Naive thymus-derived CD4-positive, alpha-beta T cell (primary cell): Measurements from ENCODE around the gene B3GNT8. TPM values are rescaled to one million over a fixed set of nuclear protein-coding genes. Genes with fewer than 3 reads are reported as not detected.
"Not testable (repeated sequence)": the region's sequence is repeated elsewhere in the genome, so short reads cannot be mapped to it uniquely, and the experiment has no call there.

Experiments used
- ATAC-seq: fragments of 150-1000 bp; cut with Tn5 transposase; 2 replicates; pipeline ENCODE4 v1.10.0; 2021; ENCODE audit warnings: mild to moderate bottlenecking, moderate library complexity
- CTCF ChIA-PET: fragments of 350-600 bp; sonication (Branson Sonifier 250); formaldehyde crosslinking; loops from one replicate; lab custom pipeline; 2021; ENCODE audit warnings: antibody characterized with exemption; lab: Charles Lee
- POLR2A ChIA-PET: fragments of 350-600 bp; sonication (Branson Sonifier 250); formaldehyde crosslinking; loops from one replicate; lab custom pipeline; 2021; ENCODE audit warnings: antibody characterized with exemption, inconsistent platforms; lab: Charles Lee
- DNase-seq, 9 donors: peaks; one replicate each; pipeline versions ENCODE4 v3.0.0 to v3.0.0-alpha.2; 2020 to 2022; ENCODE audit warnings: mixed read lengths in 1 of 9
- H3K27ac ChIP-seq: one replicate; pipeline ENCODE4 v1.7.0; 2013; ENCODE audit warnings: mild to moderate bottlenecking, low read depth, low read length, moderate library complexity
- H3K27me3 ChIP-seq, 2 donors: one replicate each; pipeline ENCODE4 v1.7.0; 2013; ENCODE audit warnings: low read length in 2 of 2, mild to moderate bottlenecking in 2 of 2, moderate library complexity in 2 of 2; ENCODE audit not compliant: control insufficient read depth in 2 of 2, insufficient read depth in 2 of 2
- H3K36me3 ChIP-seq, 3 experiments: 1 replicate in 2 of 3; 2 replicates in 1 of 3; pipeline ENCODE4 v1.7.0; 2013; ENCODE audit warnings: low read length in 3 of 3, mild to moderate bottlenecking in 3 of 3, moderate library complexity in 1 of 3; ENCODE audit not compliant: insufficient read depth in 3 of 3, control insufficient read depth in 2 of 3
- H3K4me1 ChIP-seq, 2 donors: one replicate each; pipeline ENCODE4 v1.7.0; 2013; ENCODE audit warnings: low read length in 2 of 2, mild to moderate bottlenecking in 2 of 2, moderate library complexity in 1 of 2; ENCODE audit not compliant: control insufficient read depth in 2 of 2, insufficient read depth in 2 of 2
- H3K4me3 ChIP-seq: 2 replicates; pipeline ENCODE4 v1.7.0; 2013; ENCODE audit warnings: mild to moderate bottlenecking, low read length
- H3K9me3 ChIP-seq, 3 experiments: 1 replicate in 2 of 3; 2 replicates in 1 of 3; pipeline ENCODE4 v1.7.0; 2013; ENCODE audit warnings: low read length in 3 of 3; ENCODE audit not compliant: control insufficient read depth in 2 of 3
- H3K27ac Mint-ChIP-seq, 9 donors: one replicate each; pipeline ENCODE4 v1.8.0; 2020 to 2022; ENCODE audit warnings: mixed read lengths in 9 of 9, mild to moderate bottlenecking in 8 of 9, moderate library complexity in 5 of 9, inconsistent platforms in 2 of 9
- H3K27me3 Mint-ChIP-seq, 5 donors: one replicate each; pipeline ENCODE4 v1.8.0; 2021 to 2022; ENCODE audit warnings: mixed read lengths in 5 of 5, mild to moderate bottlenecking in 1 of 5
- H3K36me3 Mint-ChIP-seq, 5 donors: one replicate each; pipeline ENCODE4 v1.8.0; 2020 to 2022; ENCODE audit warnings: mixed read lengths in 5 of 5, mild to moderate bottlenecking in 3 of 5, inconsistent platforms in 1 of 5
- H3K4me1 Mint-ChIP-seq, 7 donors: one replicate each; pipeline ENCODE4 v1.8.0; 2020 to 2022; ENCODE audit warnings: mixed read lengths in 7 of 7, mild to moderate bottlenecking in 3 of 7, inconsistent platforms in 1 of 7
- H3K4me3 Mint-ChIP-seq, 10 donors: one replicate each; pipeline ENCODE4 v1.8.0; 2020 to 2022; ENCODE audit warnings: mild to moderate bottlenecking in 10 of 10, mixed read lengths in 10 of 10, moderate library complexity in 6 of 10, inconsistent platforms in 2 of 10
- H3K9me3 Mint-ChIP-seq, 11 donors: one replicate each; pipeline ENCODE4 v1.8.0; 2020 to 2022; ENCODE audit warnings: mixed read lengths in 11 of 11, mild to moderate bottlenecking in 4 of 11, inconsistent platforms in 1 of 11, moderate library complexity in 1 of 11
- intact Hi-C, 2 donors: fragments of 100-400 bp; cut with micrococcal nuclease; formaldehyde crosslinking; loops; one replicate each; pipeline ENCODE4 v1.15.1; 2023
- polyA plus RNA-seq, 2 donors: library from polyadenylated mRNA; unstranded; fragments of 300-500 nt; fragmentation: Illumina TruSeq; gene quantifications; one replicate each; pipeline ENCODE4 v1.2.3, GENCODE V29; 2021
- total RNA-seq, 6 experiments: library from RNA in 5 of 6; stranded (reverse) in 5 of 6; gene quantifications; 1 replicate in 5 of 6; 2 replicates in 1 of 6; pipeline ENCODE4 v1.2.3 and lab custom pipeline; 2021 to 2026

The B3GNT8 gene
- total and polyA plus RNA-seq, 7 experiments from 2014 or later, result 0.19 to 5.3 (median 0.43) TPM

DNA sequence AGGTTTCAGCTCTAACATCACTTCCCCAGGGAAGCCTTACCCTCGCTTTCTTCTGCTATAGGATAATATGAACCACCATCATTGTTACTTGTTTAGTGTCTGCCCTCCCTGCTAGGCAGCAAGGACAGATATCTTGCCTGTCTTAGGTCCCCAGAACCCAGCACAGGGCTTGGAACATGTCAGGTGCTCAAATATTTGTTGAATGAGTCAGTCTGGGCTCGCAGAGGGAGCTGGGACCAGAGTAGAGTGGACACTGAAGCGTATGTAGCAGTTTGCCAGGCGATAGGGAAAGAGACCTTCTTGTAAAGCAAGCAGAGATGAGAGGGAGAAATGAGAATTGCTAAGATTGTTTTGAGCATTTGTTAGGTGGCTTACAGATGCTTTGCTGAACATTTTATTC is 17.9 kb downstream of the B3GNT8 start:
- H3K4me1 Mint-ChIP-seq, result peaks cover 0 to 29% (median 16%) of the 10 kb centered on the region in 7 donors
- no peaks in the 10 kb centered on the region for H3K27me3 ChIP-seq
- DNase-seq (no peak), ATAC-seq (peak; percentile 65)
- no peaks in the 10 kb centered on the region for H3K27me3 Mint-ChIP-seq
- peak overlapping the region in 3 of 9 donors; percentile 43 to 77 (median 45) for H3K27ac Mint-ChIP-seq
- no peak overlapping the region for H3K27ac ChIP-seq
- H3K9me3 Mint-ChIP-seq, result no peaks in the 10 kb centered on the region
- no peak overlapping the region for H3K4me3 Mint-ChIP-seq
- H3K4me1 ChIP-seq, result peaks cover 0 to 4% of the 10 kb centered on the region in 2 donors
- H3K36me3 Mint-ChIP-seq, result peaks cover 4 to 14% (median 7%) of the 10 kb centered on the region in 5 donors
- intact Hi-C loops, result no loop called here
- ChIA-PET POLR2A (interaction anchor here (1.8 kb wide), 1 partner anchor 31 kb away, joined by 4 read pairs; no protein-coding TSS in a partner anchor), CTCF (no interaction called here)
- H3K9me3 ChIP-seq, result no peaks in the 10 kb centered on the region
- peaks cover 0 to 38% (median 0%) of the 10 kb centered on the region in 3 experiments for H3K36me3 ChIP-seq
- no peak overlapping the region for H3K4me3 ChIP-seq

DNA sequence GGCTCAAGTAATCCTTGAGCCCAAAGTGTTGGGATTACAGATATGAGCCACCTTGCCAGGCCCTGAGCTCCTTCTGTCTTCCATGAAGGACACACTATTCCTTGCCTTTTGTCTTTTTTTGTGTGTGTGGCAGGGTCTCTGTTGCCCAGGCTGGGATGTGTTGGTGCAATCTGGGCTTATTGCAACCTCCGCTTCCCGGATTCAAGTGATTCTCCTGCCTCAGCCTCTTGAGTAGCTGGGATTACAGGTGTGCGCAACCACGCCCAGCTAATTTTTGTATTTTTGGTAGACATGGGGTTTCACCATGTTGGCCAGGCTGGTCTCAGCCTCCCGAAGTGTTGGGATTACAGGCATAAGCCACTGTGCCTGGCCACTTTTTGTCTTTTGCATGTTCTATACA is 18.3 kb downstream of the B3GNT8 start:
- H3K9me3 Mint-ChIP-seq, H3K9me3 ChIP-seq, DNase-seq, H3K4me1 ChIP-seq, intact Hi-C loops, H3K27me3 Mint-ChIP-seq, H3K4me3 ChIP-seq, ATAC-seq, H3K27me3 ChIP-seq, CTCF ChIA-PET, H3K4me3 Mint-ChIP-seq, H3K27ac ChIP-seq, H3K36me3 Mint-ChIP-seq: not testable (repeated sequence)
- Mint-ChIP-seq H3K27ac (peak overlapping the region in 1 of 9 donors; percentile 43), H3K4me1 (peaks cover 0 to 29% (median 16%) of the 10 kb centered on the region in 7 donors)
- peaks cover 0 to 33% (median 0%) of the 10 kb centered on the region in 3 experiments for H3K36me3 ChIP-seq
- POLR2A ChIA-PET, result interaction anchor here (1.8 kb wide), 1 partner anchor 31 kb away, joined by 4 read pairs; no protein-coding TSS in a partner anchor

GRCh38 chr19:41408256-41408655 is 18.9 kb downstream of the B3GNT8 start:
- peaks cover 0 to 31% (median 0%) of the 10 kb centered on the region in 3 experiments for H3K36me3 ChIP-seq
- DNase-seq, result no peak
- Mint-ChIP-seq H3K4me1 (peaks cover 4 to 28% (median 19%) of the 10 kb centered on the region in 7 donors), H3K27ac (no peak overlapping the region), H3K4me3 (no peak overlapping the region), H3K27me3 (no peaks in the 10 kb centered on the region), H3K9me3 (no peaks in the 10 kb centered on the region), H3K36me3 (peaks cover 0 to 7% (median 3%) of the 10 kb centered on the region in 5 donors)
- no peak for ATAC-seq
- POLR2A ChIA-PET, result interaction anchor here (1.8 kb wide), 1 partner anchor 32 kb away, joined by 4 read pairs; no protein-coding TSS in a partner anchor
- H3K27me3 ChIP-seq, result no peaks in the 10 kb centered on the region
- no peak overlapping the region for H3K27ac ChIP-seq
- intact Hi-C loops, result no loop called here
- CTCF ChIA-PET, result interaction anchor here (0.6 to 1.0 kb wide), 2 partner anchors 17 to 30 kb away, joined by 3 to 4 read pairs; no protein-coding TSS in a partner anchor
- H3K9me3 ChIP-seq, result no peaks in the 10 kb centered on the region
- peaks cover 0 to 4% of the 10 kb centered on the region in 2 donors for H3K4me1 ChIP-seq
- H3K4me3 ChIP-seq, result no peak overlapping the region

GRCh38 chr19:41407271-41407670 is 19.9 kb downstream of the B3GNT8 start:
- ATAC-seq (no peak), DNase-seq (no peak)
- Histone ChIP-seq H3K9me3 (no peaks in the 10 kb centered on the region), H3K36me3 (peaks cover 0 to 30% (median 0%) of the 10 kb centered on the region in 3 experiments), H3K27me3 (no peaks in the 10 kb centered on the region), H3K4me1 (peaks cover 0 to 4% of the 10 kb centered on the region in 2 donors), H3K4me3 (no peak overlapping the region), H3K27ac (no peak overlapping the region)
- ChIA-PET POLR2A (interaction anchor here (0.6 to 0.8 kb wide), 2 partner anchors 28 to 220 kb away, joined by 3 to 4 read pairs; partner anchors contain the start of gene CEACAM4), CTCF (interaction anchor here (1.0 kb wide), 1 partner anchor 18 kb away, joined by 3 read pairs; no protein-coding TSS in a partner anchor)
- Mint-ChIP-seq H3K27ac (peak overlapping the region in 4 of 9 donors; percentile 12 to 41 (median 24)), H3K27me3 (no peaks in the 10 kb centered on the region), H3K9me3 (no peaks in the 10 kb centered on the region), H3K4me1 (peaks cover 4 to 33% (median 22%) of the 10 kb centered on the region in 7 donors), H3K36me3 (peaks cover 0 to 7% (median 3%) of the 10 kb centered on the region in 5 donors), H3K4me3 (no peak overlapping the region)
- intact Hi-C loops, result no loop called here

DNA sequence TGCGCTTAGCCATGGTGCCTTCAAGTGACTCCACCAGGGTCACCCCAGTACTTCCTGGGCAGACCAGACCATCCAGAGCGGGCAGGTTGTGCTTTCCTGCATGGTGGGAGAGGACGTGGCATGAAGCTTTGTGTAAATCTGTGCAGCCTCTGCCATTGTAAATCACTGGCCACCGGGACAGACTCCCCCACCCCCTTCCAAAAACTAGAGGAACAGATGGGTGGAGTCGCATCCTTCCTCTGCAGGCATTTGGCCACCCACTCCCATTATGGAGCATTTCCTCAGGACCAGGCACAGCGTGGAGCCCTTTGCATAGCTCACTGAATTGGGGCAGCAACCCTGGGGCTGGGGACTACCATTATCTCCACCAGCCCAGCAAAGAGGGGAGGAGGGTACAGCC is 21.4 kb downstream of the B3GNT8 start:
- Histone ChIP-seq H3K4me3 (no peak overlapping the region), H3K4me1 (peaks cover 0 to 4% of the 10 kb centered on the region in 2 donors), H3K27ac (no peak overlapping the region), H3K36me3 (peaks cover 0 to 16% (median 0%) of the 10 kb centered on the region in 3 experiments), H3K9me3 (no peaks in the 10 kb centered on the region), H3K27me3 (no peaks in the 10 kb centered on the region)
- no peak overlapping the region for H3K4me3 Mint-ChIP-seq
- no peak overlapping the region for H3K27ac Mint-ChIP-seq
- POLR2A ChIA-PET, result interaction anchor here (0.7 to 0.8 kb wide), 2 partner anchors 31 to 42 kb away, joined by 3 read pairs; partner anchors contain the start of gene B9D2
- no peak for DNase-seq
- no peaks in the 10 kb centered on the region for H3K9me3 Mint-ChIP-seq
- H3K4me1 Mint-ChIP-seq, result peaks cover 4 to 42% (median 27%) of the 10 kb centered on the region in 7 donors
- no peak for ATAC-seq
- intact Hi-C loops, result no loop called here
- CTCF ChIA-PET, result no interaction called here
- no peaks in the 10 kb centered on the region for H3K27me3 Mint-ChIP-seq
- H3K36me3 Mint-ChIP-seq, result peaks cover 0 to 7% (median 3%) of the 10 kb centered on the region in 5 donors

DNA sequence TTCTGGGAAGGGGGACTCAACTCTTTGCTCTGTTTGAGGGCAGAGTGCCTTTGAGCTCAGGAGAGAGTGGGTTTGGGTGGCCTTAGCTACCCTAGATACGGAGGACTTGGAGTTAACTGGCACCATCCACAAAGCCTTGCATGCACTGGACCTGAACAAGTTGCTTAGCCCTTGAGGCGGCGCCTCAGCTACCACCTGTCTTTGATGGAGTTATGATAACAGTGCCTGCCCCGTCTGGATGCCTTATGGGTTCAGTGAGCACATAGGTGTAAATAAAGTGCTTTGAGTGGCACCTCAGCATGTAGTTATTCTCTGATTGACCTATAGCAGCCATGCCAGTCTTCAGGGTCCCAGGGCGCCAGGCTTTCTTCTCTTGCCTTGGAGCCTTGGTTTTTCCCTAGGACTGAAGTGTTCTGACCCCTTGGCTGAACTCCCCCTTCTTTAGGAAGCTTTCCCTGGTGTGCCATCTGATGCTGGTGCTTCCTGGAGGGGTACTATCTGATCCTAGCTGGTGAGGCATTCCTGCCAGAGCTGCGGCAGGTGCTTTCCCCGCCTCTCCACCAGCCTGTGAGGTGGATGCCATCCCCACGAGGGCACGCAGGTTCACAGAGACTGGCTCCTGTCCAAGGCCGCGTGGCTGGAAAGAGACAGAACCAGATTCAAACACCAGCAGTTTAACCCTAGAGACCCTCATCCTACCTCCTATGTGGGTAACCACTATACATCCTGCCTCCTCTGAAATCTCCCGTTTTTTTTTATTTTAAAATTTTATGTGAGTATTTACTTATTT is 23.8 kb downstream of the B3GNT8 start:
- H3K27me3 ChIP-seq, result no peaks in the 10 kb centered on the region
- Mint-ChIP-seq H3K4me3 (no peak overlapping the region), H3K27ac (peak overlapping the region in 1 of 9 donors; percentile 77), H3K27me3 (no peaks in the 10 kb centered on the region), H3K9me3 (no peaks in the 10 kb centered on the region), H3K36me3 (peaks cover 0 to 3% (median 3%) of the 10 kb centered on the region in 5 donors), H3K4me1 (peaks cover 18 to 44% (median 30%) of the 10 kb centered on the region in 7 donors)
- DNase-seq (no peak), ATAC-seq (no peak)
- no peak overlapping the region for H3K27ac ChIP-seq
- ChIA-PET POLR2A (no interaction called here), CTCF (no interaction called here)
- no peak overlapping the region for H3K4me3 ChIP-seq
- peaks cover 6 to 8% of the 10 kb centered on the region in 2 donors for H3K4me1 ChIP-seq
- H3K9me3 ChIP-seq, result no peaks in the 10 kb centered on the region
- intact Hi-C loops, result no loop called here
- peaks cover 0 to 14% (median 0%) of the 10 kb centered on the region in 3 experiments for H3K36me3 ChIP-seq
